SIG-M5 (cell line): Measurements from ENCODE around the gene ZDHHC22.
"Not testable (repeated sequence)": the region's sequence is repeated elsewhere in the genome, so short reads cannot be mapped to it uniquely, and the experiment has no call there.

Experiments
- DNase-seq: peaks from one replicate; lab custom pipeline; 2025; lab: John Stamatoyannopoulos, UW

ZDHHC22 gene

DNA sequence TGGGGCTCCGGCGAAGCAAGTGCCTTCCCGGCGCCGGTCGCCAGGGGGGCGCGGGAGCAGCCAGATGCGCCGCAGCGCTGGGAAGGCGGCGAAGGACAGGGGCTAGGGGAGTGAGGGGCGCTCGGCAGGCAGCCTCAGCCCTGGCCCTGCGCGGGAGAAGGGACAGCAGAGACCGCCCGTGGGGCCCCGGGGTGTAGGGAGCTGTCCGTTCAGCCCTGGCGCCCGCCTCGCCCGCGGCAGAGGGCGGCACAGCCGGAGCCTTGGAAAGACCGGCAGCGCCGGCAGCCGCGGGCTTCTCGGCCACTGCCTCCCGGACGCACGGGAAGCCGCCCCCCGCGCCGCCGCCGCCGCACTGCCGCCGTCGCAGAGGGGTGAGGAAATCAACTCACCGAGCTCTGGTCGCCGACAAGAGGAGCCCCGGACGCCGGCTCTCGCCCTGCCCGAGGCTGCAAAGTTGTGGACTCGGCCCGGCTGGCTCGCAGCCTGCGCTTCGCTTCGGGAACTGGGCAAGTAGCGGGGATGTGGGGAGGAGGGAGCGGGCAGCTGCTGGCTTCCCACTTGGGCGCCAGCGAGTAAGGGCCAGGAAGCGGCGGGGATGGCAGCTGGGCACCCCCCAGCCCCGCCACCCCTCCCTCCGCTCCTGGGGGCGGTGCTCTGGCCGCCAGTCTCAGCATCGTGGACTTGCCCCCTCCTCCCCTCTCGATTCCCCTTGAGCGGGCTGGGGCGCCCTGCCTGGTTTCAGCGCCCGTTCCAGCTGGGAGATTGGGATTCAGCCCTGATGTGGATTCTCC, at the start of gene ZDHHC22:
Gene ZDHHC22 (minus strand): TSS at position 578 of the 791 bp plus-strand sequence. CDS start 2,053 bp downstream, outside the sequence.
- DNase-seq, result no peak

DNA sequence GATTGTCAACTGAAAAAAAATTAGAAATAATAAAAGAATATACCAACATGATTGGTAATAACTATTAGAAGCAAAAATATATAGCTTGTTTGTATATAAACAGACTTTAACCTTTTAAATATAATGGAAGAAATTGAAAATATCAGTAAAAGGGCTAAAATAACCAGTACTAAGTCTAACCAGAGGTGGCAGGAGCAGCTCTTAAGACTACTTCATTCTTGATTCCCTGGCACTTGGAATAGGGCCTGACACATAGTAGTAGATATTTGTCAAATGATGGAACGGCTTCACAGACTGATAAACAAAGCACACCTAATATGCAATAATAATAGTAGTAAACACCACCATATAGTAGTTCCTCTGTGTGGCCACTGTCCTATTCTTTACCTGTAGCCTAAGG, 49.4 kb upstream of the ZDHHC22 start:
- DNase-seq, result no peak

DNA sequence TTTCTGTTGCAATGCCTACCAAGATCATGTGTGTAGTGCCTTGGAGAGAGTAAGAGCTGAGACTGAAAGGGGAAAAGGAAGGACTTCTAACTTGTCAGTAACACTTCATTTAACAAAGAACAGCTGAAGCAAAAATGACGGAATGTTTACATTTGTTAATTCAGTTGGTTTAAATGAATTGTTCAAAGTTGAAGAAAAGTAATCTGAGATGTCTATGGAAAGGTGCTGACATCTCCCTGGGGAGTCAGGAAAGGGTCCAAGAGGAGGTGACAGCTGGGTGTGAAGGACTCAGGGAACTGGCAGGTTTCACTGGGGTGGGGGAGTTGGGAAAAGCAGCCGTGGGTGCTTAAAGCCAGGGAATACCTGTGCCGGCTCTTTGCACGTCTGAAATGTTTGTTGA, 47.9 kb upstream of the ZDHHC22 start:
- DNase-seq, result no peak

DNA sequence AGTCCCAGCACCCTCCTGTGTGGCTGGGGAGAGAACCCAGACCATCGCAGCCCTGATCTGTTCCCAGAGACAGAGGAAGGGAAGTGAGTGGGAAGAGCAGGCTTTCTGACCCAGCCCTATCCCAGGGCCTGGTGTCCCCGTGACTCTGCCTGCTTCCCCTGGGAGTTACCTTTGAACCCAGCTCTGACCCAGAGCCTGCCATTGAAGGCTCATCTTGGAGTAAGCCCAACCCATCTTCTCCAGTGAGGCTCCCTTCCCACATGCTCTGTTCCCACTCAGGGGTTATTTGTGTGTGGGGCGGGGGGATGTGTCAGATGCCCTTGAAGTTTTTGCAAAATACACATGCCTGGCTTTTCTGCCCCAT, 46.0 kb upstream of the ZDHHC22 start:
- no peak for DNase-seq

DNA sequence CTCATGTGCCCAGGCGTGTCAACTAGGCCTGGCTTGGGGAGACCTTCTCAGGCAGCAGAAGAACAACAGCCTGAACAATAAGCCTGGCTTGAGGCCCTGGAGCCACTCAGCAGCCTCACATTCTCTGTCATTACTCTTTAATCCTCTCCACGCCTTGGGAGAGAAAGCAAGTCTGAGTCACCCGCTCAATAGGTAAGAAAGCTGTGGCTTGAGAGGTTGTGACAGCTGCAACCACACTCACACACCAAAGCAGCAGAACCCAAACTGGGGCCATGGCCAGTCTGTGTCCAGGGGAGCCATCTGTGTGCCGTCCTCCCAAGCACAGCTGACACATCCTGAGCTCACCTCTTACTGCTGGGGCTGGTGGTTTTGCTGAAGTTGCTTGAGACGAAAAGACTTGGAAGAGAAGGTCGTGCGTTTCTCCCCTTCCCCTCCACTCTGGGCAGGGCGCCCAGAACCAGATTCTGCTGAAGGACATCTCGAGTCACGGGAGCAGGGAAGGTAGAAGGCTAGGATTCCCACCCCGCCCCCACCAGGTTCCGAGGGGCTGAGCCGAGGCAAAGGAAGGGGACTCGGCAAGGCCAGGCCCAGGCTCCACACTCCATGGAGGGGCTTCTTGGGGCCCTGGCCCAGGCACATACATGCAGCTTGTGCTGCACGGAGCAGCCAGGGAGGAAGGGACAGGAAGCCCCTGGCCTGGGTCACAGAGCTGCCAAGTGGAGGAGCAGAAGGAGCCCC, 45.5 kb upstream of the ZDHHC22 start:
- no peak for DNase-seq

- no peak for DNase-seq
These were observed 43.5 kb upstream of the ZDHHC22 start for GRCh38 chr14:77185093-77185465.

DNA sequence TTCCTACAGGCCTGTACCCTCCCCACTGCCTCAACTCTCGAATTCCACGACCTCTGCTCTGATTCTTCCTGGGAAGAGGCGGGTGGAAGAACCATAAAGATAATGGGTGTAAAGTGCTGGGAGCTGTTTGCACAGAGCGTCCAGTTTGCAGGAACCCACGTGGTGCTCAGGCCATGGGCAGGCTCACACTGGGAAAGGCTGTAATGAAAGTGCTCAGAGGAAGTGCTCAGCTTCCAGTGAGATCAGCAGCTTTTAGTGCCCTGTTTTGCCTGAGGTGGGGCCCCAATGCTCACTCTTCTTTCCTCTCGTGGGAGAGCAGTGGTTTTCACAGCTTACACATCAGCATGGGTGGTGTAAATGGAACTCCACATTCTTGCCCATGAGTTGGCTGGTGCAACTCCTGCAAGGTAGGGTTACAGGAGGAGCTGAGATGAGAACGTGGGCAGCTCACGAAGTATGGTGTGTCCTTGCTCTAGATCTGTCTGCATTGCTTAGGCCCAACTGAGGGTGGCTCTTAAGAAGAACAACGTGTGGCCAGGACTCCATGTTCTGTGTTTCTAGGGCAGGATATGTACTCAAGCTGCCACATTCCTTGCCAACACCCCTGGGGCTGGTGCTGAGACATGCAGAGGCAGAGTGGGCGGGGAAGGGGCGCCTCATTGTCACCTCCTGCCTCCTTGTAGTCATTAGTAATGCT, 43.0 kb upstream of the ZDHHC22 start:
- no peak for DNase-seq

- DNase-seq, result no peak
These were observed 42.3 kb upstream of the ZDHHC22 start for GRCh38 chr14:77183896-77184295.

DNA sequence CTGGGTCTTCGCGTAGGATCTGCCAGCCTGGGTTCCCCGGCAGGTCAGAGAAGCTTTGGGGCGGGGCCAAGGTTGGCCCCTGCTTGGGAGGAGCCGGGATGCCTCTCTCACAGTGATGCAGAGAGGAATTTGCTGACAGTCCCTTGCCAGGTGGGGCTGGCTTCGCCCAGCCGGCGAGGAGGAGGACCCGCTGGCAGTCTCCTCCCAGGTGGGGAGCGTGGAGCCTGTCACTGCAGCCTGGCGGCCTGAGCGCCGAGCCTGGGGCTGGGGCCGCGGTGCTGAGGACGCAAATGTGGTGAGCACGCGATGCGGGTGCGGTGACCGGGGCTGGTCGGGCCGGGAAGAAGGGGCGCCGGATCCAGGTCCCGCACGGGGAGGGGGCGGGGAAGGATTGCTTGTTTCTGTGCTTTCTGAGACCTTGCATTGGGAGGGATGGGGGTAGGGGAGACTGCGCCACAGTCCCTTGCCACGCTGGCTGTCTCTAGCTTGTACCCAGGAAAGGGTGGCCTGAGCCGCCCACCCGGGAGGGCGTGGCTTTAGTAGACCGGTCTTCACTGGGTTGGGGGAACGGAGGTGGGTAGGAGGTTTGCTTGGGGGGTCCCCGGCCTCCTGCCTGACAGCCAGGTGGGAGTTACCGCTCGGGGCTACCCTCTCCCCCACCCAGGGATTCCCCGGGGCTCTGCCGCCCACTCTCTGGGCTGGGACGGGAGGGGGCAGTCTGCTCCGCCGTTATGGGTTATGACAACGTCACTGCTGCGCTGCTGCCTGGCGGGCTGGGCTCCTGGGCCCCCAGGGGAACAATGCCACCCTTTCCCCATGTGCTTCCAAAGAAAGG, 40.2 kb upstream of the ZDHHC22 start, which contains the start of gene TMEM63C:
Gene TMEM63C (plus strand): TSS at position 196 of the 835 bp plus-strand sequence. CDS start 37,016 bp downstream, outside the sequence.
- peak; percentile 57 for DNase-seq

DNA sequence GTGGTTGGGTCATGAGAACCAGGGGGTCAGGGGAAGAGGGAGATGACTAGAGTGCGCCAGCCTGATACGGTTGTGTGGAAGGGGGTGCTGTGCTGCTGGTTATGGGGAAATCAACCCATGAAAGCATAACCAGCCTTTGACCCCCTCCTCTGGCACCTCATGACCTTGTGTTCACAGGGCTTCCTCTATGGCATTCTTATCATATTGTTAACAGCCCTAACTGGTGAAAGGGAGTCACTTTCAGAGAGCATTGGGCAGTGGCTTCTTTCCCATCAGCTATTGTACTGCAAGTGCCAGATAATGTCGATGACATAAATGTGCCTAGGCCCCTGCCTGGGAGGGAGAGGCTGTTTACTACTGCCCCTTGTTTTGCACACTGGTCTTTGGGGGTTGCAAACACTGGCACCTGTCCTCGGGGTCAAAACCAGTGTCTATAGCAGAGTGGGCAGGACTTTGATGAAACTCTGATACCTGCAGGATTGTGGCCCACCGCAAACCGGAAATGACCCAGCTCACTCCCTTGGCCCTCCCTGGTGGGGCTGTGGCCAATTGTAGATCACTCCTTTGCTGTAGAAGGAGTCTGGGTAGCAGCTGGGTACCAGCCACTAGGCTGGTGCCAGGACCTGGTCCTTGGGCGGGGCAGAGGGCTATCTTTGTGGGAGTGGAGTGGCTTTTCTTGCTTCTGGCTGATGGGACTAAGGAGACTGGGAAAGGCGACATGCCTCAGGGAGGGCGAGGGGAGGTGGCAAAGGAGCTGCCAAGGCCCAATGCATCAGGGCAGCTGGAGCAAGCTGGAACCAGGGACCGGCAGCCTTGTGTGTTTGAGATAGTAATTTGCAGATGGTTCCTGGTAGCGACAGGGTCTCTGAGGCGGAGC, 39.4 kb upstream of the ZDHHC22 start:
- DNase-seq, result no peak

- DNase-seq, result no peak
These were observed 37.1 kb upstream of the ZDHHC22 start for GRCh38 chr14:77178656-77179055.

GRCh38 chr14:77177702-77178101, 36.1 kb upstream of the ZDHHC22 start:
- DNase-seq, result no peak

DNA sequence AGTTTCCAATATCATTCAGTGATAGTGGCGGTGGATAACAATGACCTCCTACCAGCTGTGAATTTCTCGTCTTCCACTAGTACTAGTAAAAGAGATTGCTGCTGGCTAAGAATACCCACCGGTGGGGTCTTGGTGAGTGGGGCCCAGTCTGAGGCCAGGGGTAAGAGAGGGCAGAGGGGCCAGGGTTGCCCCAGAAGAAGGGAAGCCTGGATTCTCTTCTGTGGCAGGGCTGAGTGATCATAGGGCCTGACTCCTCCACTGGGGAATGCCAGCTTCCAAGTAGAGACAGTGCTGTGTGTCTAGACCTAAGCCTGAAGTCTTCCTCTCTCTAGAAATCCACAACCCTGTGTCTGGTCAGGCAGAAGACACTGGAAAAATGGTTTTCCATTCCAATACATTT, 34.3 kb upstream of the ZDHHC22 start:
- no peak for DNase-seq

DNA sequence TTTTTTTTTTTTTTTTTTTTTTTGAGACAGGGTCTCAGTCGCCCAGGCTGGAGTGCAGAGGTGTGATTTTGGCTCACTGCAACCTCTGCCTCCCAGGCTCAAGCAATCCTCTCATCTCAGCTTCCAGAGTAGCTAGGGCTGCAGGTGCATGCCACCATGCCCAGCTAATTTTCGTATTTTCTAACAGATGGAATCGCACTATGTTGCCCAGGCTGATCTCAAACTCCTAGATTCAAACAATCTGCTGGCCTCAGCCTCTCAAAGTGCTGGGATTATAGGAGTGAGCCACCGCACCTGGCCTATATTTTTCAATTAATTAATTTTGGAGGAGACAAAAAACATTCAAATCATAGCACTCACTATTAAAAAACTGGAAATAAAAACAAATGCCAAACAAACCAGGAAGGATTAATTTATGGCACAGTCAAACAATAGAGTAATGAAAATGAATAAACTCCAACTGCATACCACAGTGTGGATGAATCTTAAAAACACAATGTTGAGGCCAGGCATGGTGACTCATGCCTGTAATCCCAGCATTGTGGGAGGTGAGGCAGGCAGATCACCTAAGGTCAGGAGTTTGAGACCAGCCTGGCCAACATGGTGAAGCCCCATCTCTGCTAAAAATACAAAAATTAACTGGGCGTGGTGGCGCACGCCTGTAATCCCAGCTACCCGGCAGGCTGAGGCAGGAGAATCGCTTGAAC, 32.5 kb upstream of the ZDHHC22 start:
- DNase-seq, result not testable (repeated sequence)

- no peak for DNase-seq
These were observed 31.3 kb upstream of the ZDHHC22 start for GRCh38 chr14:77172916-77173315.

- no peak for DNase-seq
These were observed 28.5 kb upstream of the ZDHHC22 start for GRCh38 chr14:77170045-77170444.

DNA sequence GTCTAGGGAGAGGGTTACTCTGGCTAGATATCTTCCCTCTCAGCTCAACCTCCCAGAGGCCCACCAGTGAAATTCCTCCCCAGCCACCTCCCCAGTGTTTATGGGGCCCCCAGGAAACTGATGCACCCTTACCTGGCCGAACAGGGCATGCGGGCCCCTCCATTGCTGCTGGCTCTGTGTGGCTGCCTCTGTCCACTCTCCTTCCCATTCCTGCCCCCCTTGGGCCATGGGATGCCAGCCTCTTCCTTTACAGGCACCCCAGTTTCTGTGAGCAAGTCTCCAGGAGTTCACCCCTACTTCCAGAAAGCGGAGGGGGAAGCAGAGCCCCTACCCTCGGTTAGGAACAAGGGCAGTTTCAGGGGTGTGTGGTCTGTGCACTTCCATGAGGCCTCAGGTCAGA, 19.4 kb upstream of the ZDHHC22 start:
- DNase-seq, result no peak

GRCh38 chr14:77158882-77159255, 17.3 kb upstream of the ZDHHC22 start:
- DNase-seq, result no peak

GRCh38 chr14:77158175-77158881, 16.7 kb upstream of the ZDHHC22 start:
- DNase-seq, result no peak

GRCh38 chr14:77157740-77158139, 16.1 kb upstream of the ZDHHC22 start:
- no peak for DNase-seq
